OCI-LY7 (cell line): ENCODE data around the gene RRP7A. TPM values are rescaled to one million over a fixed set of nuclear protein-coding genes. Genes with fewer than 3 reads are reported as not detected.
A peak's percentile ranks its signal among the peaks of the same experiment; 100 is the strongest.

Source experiments
- BruUV-seq: library from RNA; stranded (reverse); fragments of 400-500 nt; replicated peaks from 2 replicates; lab custom pipeline; 2021; lab: Mats Ljungman, UMichigan
- CTCF ChIA-PET: fragments of 300-600 bp; sonication (Branson Sonifier 250); formaldehyde crosslinking; loops from one replicate; lab custom pipeline; 2022; ENCODE audit warnings: antibody characterized with exemption; ENCODE audit not compliant: unreplicated experiment; lab: Charles Lee
- POLR2A ChIA-PET: fragments of 300-600 bp; sonication (Branson Sonifier 250); formaldehyde crosslinking; loops from one replicate; lab custom pipeline; 2022; ENCODE audit warnings: antibody characterized with exemption; lab: Charles Lee
- DNase-seq: peaks from one replicate; pipeline ENCODE4 v3.0.0-alpha.2; 2015; ENCODE audit warnings: low spot score
- H2AFZ ChIP-seq: fragments of 200-600 bp; sonication (generic), shearing (Covaris generic); 2 replicates; pipeline ENCODE4 v1.6.1; 2014; ENCODE audit warnings: mild to moderate bottlenecking, antibody characterized with exemption, low read length, moderate library complexity
- H3K27ac ChIP-seq: fragments of 200-600 bp; sonication (generic); 2 replicates; pipeline ENCODE4 v1.5.1; 2014; ENCODE audit warnings: mixed run types, low read depth, mild to moderate bottlenecking, moderate library complexity, low read length, inconsistent platforms; ENCODE audit not compliant: poor library complexity, severe bottlenecking
- H3K36me3 ChIP-seq: fragments of 200-600 bp; sonication (generic); 2 replicates; pipeline ENCODE4 v1.6.1; 2014; ENCODE audit warnings: mild to moderate bottlenecking, antibody characterized with exemption, low read length, moderate library complexity, mixed read lengths; ENCODE audit not compliant: insufficient read depth
- H3K4me1 ChIP-seq: fragments of 200-600 bp; sonication (generic); 2 replicates; pipeline ENCODE4 v1.5.1; 2014; ENCODE audit warnings: mild to moderate bottlenecking, low read length; ENCODE audit not compliant: insufficient read depth, poor library complexity, severe bottlenecking
- H3K4me2 ChIP-seq: fragments of 200-600 bp; sonication (generic); 2 replicates; pipeline ENCODE4 v1.6.1; 2014; ENCODE audit warnings: mild to moderate bottlenecking, low read length
- H3K4me3 ChIP-seq: fragments of 200-600 bp; sonication (generic); 2 replicates; pipeline ENCODE4 v1.5.1; 2014; ENCODE audit warnings: mild to moderate bottlenecking, low read depth, low read length; ENCODE audit not compliant: poor library complexity, severe bottlenecking
- H3K79me2 ChIP-seq: fragments of 200-600 bp; sonication (generic); 2 replicates; pipeline ENCODE4 v1.6.1; 2016; ENCODE audit warnings: low read depth, mild to moderate bottlenecking, low read length, moderate library complexity, mixed read lengths; ENCODE audit not compliant: insufficient read depth
- H3K9me2 ChIP-seq: fragments of 200-600 bp; sonication (generic); 2 replicates; pipeline ENCODE4 v1.6.1; 2016; ENCODE audit warnings: mild to moderate bottlenecking, low read length, mixed read lengths; ENCODE audit not compliant: insufficient read depth
- H3K9me3 ChIP-seq: fragments of 200-600 bp; sonication (generic); 2 replicates; pipeline ENCODE4 v1.6.1; 2014; ENCODE audit warnings: mild to moderate bottlenecking, mixed run types, low read length, mixed read lengths
- H4K20me1 ChIP-seq: fragments of 200-600 bp; sonication (generic); 2 replicates; pipeline ENCODE4 v1.6.1; 2014; ENCODE audit warnings: mild to moderate bottlenecking, antibody characterized with exemption, low read length, moderate library complexity, mixed read lengths; ENCODE audit not compliant: insufficient read depth
- EZH2phosphoT487 ChIP-seq: fragments of 200-600 bp; sonication (generic); IDR thresholded peaks from 2 replicates; pipeline ENCODE4 v1.6.1; 2018; ENCODE audit warnings: low read depth, borderline replicate concordance, mild to moderate bottlenecking, mixed run types, antibody characterized with exemption, low read length, moderate library complexity, mixed read lengths
- intact Hi-C: fragments of 100-400 bp; cut with micrococcal nuclease; formaldehyde crosslinking; loops from one replicate; pipeline ENCODE4 v1.10.0; 2022; ENCODE audit not compliant: unreplicated experiment
- total RNA-seq, 2 experiments: library from RNA; depleted of rRNA in 1 of 2; stranded (reverse); fragments of >200 nt in 1 of 2; shearing (Covaris generic) in 1 of 2; gene quantifications; 2 replicates each; pipeline ENCODE4 v1.2.3, GENCODE V29; 2014 to 2022
- TF ChIP-seq, protein P1 (sequence below): fragments of 200-600 bp; sonication (generic); conservative IDR thresholded peaks from 2 replicates; pipeline ENCODE4 v1.5.1; 2014; ENCODE audit warnings: mild to moderate bottlenecking, antibody characterized with exemption, low read length, moderate library complexity, mixed read lengths

Gene RRP7A
- total RNA-seq, 2 experiments from 2014 or later = 125 to 172 TPM

GRCh38 chr22:42475122-42475521 lies 44.5 kb downstream of the RRP7A start:
- Histone ChIP-seq H4K20me1 (no peaks in the 10 kb centered on the region), H3K4me2 (no peak overlapping the region), H3K9me3 (no peaks in the 10 kb centered on the region), H3K27ac (no peak overlapping the region), H3K79me2 (no peaks in the 10 kb centered on the region), H3K4me3 (no peak overlapping the region), H3K4me1 (peaks cover 17% of the 10 kb centered on the region), H3K9me2 (no peaks in the 10 kb centered on the region), H3K36me3 (no peaks in the 10 kb centered on the region), H2AFZ (no peak overlapping the region)
- no TSS peak for BruUV-seq
- intact Hi-C loops = no loop called here
- ChIA-PET CTCF (no interaction called here), POLR2A (interaction anchor here (0.5 to 1.1 kb wide), 2 partner anchors 10 to 12 kb away, joined by 3 read pairs; no protein-coding TSS in a partner anchor)
- no peak for DNase-seq
- no peak for TF ChIP-seq EZH2phosphoT487
- TF ChIP-seq, protein P1, sequence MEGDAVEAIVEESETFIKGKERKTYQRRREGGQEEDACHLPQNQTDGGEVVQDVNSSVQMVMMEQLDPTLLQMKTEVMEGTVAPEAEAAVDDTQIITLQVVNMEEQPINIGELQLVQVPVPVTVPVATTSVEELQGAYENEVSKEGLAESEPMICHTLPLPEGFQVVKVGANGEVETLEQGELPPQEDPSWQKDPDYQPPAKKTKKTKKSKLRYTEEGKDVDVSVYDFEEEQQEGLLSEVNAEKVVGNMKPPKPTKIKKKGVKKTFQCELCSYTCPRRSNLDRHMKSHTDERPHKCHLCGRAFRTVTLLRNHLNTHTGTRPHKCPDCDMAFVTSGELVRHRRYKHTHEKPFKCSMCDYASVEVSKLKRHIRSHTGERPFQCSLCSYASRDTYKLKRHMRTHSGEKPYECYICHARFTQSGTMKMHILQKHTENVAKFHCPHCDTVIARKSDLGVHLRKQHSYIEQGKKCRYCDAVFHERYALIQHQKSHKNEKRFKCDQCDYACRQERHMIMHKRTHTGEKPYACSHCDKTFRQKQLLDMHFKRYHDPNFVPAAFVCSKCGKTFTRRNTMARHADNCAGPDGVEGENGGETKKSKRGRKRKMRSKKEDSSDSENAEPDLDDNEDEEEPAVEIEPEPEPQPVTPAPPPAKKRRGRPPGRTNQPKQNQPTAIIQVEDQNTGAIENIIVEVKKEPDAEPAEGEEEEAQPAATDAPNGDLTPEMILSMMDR = no peak

- TF ChIP-seq, protein P1 = peak; percentile 90
- TF ChIP-seq EZH2phosphoT487 = no peak
- intact Hi-C loops = no loop called here
- Histone ChIP-seq H3K36me3 (no peaks in the 10 kb centered on the region), H4K20me1 (no peaks in the 10 kb centered on the region), H3K9me2 (no peaks in the 10 kb centered on the region), H3K4me2 (no peak overlapping the region), H3K9me3 (no peaks in the 10 kb centered on the region), H2AFZ (no peak overlapping the region), H3K27ac (no peak overlapping the region), H3K4me3 (no peak overlapping the region), H3K4me1 (peaks cover 5% of the 10 kb centered on the region), H3K79me2 (no peaks in the 10 kb centered on the region)
- no TSS peak for BruUV-seq
- peak; percentile 73 for DNase-seq
- POLR2A ChIA-PET = interaction anchor here (0.7 kb wide), 1 partner anchor 326 kb away, joined by 3 read pairs; no protein-coding TSS in a partner anchor
- CTCF ChIA-PET = interaction anchor here (1.3 kb wide), 1 partner anchor 30 kb away, joined by 3 read pairs; no protein-coding TSS in a partner anchor
Measured at GRCh38 chr22:42473484-42474193, 46.0 kb downstream of the RRP7A start.

GRCh38 chr22:42472671-42473070 lies 46.9 kb downstream of the RRP7A start:
- H3K4me1 ChIP-seq = no peaks in the 10 kb centered on the region
- ChIA-PET CTCF (no interaction called here), POLR2A (interaction anchor here (0.7 kb wide), 1 partner anchor 296 kb away, joined by 3 read pairs; no protein-coding TSS in a partner anchor)
- H3K9me2 ChIP-seq = no peaks in the 10 kb centered on the region
- no TSS peak for BruUV-seq
- H4K20me1 ChIP-seq = no peaks in the 10 kb centered on the region
- H3K27ac ChIP-seq = no peak overlapping the region
- H3K4me3 ChIP-seq = no peak overlapping the region
- intact Hi-C loops = no loop called here
- H3K9me3 ChIP-seq = no peaks in the 10 kb centered on the region
- TF ChIP-seq EZH2phosphoT487 = no peak
- TF ChIP-seq, protein P1 = no peak
- H3K36me3 ChIP-seq = no peaks in the 10 kb centered on the region
- H3K4me2 ChIP-seq = no peak overlapping the region
- no peaks in the 10 kb centered on the region for H3K79me2 ChIP-seq
- H2AFZ ChIP-seq = no peak overlapping the region
- no peak for DNase-seq
